ENCODE measurements around the gene C11orf68.
"Not testable (repeated sequence)": the region's sequence is repeated elsewhere in the genome, so short reads cannot be mapped to it uniquely, and the experiment has no call there.

Gene C11orf68

DNA sequence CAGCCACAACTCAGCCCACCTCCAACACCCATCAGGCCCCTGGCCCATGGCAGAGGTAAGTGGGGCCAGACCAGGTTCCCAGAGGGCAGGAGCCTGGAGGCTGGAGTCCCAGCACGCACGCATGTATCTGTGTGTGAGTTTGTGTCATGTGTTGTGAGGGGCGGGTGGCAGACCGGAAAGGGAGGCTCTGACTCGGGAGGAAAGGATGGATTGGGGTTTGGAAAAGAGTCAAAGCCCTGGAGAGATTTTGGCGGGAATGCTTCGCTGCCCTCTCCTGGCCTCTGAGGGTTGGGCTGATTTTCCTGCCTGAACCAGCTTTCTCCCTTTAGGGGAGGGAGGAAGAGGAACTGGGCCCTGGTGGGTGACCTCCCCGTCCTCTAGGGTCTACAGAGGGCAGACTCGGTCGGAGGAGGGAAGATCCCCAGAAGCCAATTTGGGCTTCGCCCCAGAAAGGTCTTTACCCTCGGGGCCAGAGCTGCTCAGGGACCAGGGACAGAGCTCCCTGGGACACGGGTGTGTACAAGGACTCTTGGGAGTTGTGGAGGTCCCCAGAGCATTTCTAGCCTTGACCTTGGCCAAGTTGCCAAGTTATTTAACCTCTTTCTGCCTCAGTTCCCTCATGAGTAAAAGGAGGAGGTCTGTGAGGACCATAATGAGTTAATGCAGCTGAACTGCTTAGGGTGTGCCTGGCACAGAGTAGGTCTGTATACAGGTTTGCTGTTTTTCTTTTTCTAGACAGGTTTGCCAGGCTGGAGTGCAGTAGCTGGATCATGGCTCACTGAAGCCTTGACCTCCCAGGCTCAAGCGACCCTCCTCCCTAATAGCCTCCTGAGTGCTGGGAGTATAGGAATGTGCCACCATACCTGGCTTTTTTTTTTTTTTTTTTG lies 6.9 kb downstream of the C11orf68 start:
- no peak for DNase-seq

- DNase-seq: no peak
Measured at GRCh38 chr11:65907878-65908277, 11.0 kb downstream of the C11orf68 start.

GRCh38 chr11:65906602-65907001 lies 12.3 kb downstream of the C11orf68 start:
- no peak for DNase-seq

GRCh38 chr11:65903715-65904114 lies 15.1 kb downstream of the C11orf68 start:
- DNase-seq: no peak

- DNase-seq: no peak
Measured at GRCh38 chr11:65903068-65903481, 15.8 kb downstream of the C11orf68 start.

GRCh38 chr11:65900899-65901180 lies 18.0 kb downstream of the C11orf68 start:
- DNase-seq: no peak

- DNase-seq: peak; percentile 34
Measured at GRCh38 chr11:65900125-65900898, 18.6 kb downstream of the C11orf68 start, which contains the start of gene FOSL1. Gene FOSL1 (minus strand): TSS chr11:65900388. CDS start chr11:65900339, 49 bp downstream.

- DNase-seq: no peak
Measured at GRCh38 chr11:65899356-65900124, 19.3 kb downstream of the C11orf68 start.

GRCh38 chr11:65898656-65899355 lies 20.1 kb downstream of the C11orf68 start:
- no peak for DNase-seq

DNA sequence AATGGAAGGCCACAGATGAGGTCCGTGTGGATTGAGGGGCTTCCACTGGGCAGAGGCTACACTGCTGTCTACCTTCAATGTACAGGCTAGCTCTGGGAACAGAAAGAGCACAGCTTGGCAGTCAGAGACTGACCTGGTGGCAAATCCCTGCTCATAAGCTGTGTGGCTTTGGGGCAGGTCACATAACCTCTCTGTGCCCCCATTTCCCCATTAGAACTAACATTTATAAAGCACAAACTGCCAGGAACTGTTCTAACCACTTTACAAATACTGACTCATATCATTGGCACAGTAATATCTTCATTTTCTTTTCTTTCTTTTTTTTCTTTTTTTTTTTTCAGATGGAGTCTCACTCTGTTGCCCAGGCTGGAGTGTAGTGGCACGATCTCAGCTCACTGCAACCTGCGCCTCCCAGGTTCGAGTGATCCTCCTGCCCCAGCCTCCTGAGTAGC lies 21.8 kb downstream of the C11orf68 start:
- DNase-seq: no peak

DNA sequence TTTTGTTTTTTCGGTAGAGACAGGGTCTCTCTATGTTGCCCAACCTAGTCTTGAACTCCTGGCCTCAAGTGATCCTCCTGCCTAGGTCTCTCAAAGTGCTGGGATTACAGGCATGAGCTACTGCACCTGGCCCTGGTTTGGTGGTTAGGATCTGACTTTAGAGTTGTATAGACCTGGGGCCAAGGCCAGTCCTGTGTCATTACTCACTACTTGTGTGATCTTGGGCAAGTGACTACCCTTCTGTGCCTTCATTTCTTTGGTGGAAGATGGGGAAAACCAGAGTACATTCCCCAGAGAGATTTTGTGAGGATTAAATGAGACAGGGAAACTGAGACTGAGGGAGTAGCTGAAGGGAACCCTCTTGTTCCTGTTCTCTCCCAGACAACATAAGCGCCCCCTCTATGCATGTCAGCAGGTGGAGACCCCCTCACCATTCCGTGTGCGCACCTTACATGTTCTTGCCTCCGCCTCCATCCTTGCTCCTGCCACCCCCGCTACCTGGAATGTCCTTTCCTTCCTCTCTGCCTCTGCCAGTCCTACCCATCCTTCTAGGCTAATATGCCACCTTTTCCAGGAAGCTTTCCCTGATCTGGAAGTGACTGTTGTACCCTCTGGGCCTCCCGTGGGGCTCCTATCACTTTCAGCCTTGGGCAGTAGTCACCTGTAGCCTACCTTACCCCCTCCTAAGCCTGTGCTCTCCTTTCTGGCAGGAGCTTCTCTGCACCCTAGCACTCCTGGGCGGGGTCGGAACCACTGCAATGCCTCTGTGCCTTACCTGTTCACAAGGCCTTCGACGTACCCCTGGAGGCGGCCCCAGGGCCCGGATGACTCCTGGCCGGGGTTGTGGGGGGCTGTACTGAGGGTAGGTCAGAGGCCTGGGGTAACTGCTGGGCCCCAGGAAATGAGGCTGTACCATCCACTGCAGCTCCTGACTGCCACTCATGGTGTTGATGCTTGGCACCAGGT lies 22.5 kb downstream of the C11orf68 start:
- no peak for DNase-seq

GRCh38 chr11:65895482-65895981 lies 23.3 kb downstream of the C11orf68 start:
- DNase-seq: no peak

GRCh38 chr11:65894034-65894591 lies 24.7 kb downstream of the C11orf68 start:
- DNase-seq: no peak

DNA sequence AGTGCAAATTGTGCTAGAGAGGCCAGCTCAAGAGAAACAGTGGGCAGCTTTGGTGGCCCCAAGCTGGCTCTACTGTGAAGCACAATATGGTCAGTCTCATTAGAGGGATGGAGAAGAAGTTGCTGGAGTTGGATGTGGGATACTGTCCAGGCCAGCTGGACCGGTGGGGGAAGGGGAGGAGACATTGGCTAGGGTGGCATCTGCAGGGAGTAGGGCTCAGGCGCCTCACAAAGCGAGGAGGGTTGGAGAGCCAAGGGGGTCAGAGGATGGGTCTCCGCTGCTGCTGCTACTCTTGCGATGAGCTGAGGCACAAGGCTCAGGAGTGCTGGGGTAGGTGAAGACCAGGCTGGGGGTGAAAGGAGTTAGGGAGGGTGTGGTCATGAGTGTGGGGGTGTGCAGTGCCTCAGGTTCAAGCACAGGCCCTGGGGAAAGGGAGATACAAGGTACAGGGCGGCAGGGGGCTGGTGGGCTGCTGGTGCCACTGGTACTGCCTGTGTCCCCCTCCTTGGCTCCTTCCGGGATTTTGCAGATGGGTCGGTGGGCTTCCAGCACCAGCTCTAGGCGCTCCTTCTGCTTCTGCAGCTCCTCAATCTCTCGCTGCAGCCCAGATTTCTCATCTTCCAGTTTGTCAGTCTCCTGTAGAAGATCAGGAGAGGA lies 26.1 kb downstream of the C11orf68 start:
- DNase-seq: no peak

DNA sequence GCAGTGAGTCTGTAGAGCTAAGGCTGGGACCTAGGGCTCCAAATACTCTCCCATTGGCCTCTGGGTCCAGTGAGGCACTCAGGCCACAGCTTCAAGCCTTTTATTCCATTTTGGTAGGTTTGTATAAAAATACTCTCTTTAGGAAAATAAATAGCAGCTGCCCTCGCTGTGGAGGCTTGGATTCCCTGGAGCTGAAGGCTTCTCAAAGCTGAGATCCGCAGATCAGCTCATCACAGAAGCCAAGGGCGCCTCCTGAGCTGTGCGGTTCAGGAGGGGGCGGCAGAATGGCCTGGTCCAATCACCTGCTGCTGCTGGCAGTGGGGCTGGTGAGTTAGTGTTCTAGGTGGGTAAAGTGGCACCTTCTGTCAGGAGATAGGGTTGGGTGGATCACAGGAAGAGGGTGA lies 26.7 kb downstream of the C11orf68 start:
- DNase-seq: not testable (repeated sequence)

- no peak for DNase-seq
Measured at GRCh38 chr11:65891219-65892136, 27.4 kb downstream of the C11orf68 start.

DNA sequence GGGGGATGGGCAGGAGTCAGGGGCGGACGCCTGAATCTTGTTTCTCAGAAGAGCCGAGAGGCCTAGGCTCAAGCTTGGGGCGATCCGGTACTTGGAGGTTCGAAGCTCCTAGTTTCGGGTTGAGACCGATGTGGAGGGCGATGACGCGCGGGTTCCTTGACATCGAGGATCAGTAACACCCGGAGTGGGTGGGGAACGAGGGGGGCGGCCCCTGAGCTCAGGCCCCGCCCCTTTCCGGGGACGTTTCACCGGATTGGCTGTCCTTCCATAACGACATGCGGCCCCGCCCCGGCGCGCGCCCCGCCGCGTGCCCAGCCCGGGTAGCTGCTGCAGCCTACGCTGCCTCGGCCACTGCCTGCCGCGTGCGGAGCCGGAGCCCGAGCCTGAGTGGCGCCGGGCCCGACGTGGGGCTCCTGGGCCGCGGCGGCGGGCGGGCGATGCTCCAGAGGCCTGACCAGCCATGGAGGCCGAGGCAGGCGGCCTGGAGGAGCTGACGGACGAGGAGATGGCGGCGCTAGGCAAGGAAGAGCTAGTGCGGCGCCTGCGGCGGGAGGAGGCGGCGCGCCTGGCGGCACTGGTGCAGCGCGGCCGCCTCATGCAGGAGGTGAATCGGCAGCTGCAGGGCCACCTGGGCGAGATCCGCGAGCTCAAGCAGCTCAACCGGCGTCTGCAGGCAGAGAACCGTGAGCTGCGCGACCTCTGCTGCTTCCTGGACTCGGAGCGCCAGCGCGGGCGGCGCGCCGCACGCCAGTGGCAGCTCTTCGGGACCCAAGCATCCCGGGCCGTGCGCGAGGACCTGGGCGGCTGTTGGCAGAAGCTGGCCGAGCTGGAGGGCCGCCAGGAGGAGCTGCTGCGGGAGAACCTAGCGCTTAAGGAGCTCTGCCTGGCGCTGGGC lies 28.3 kb downstream of the C11orf68 start, which contains the start of gene CCDC85B:
CCDC85B (plus strand) TSS at position 350 of the 895 bp plus-strand sequence; CDS start at position 461, 111 bp downstream.
- DNase-seq: peak; percentile 92
